MM.1S (cell line): ENCODE data around the gene CELF2.

Experiments
- DNase-seq: peaks from one replicate; pipeline ENCODE4 v3.0.0-alpha.2; 2015
- H2AFZ ChIP-seq: fragments of 300-600 bp; sonication (generic); 2 replicates; pipeline ENCODE4 v1.6.0; 2016; ENCODE audit warnings: antibody characterized with exemption, low read length
- H3F3A ChIP-seq: fragments of 300-600 bp; sonication (generic); 2 replicates; pipeline ENCODE4 v1.6.1; 2016; ENCODE audit warnings: mild to moderate bottlenecking, antibody characterized with exemption, low read length, moderate library complexity, mixed read lengths; ENCODE audit not compliant: insufficient read depth
- H3K27ac ChIP-seq: fragments of 300-600 bp; sonication (generic); 2 replicates; pipeline ENCODE4 v1.5.1; 2016; ENCODE audit warnings: mild to moderate bottlenecking, low read length
- H3K27me3 ChIP-seq: fragments of 300-600 bp; sonication (generic); replicated peaks from 2 replicates; pipeline ENCODE4 v1.6.0; 2016; ENCODE audit warnings: low read length; ENCODE audit not compliant: insufficient read depth
- H3K36me3 ChIP-seq: fragments of 300-600 bp; sonication (generic); replicated peaks from 2 replicates; pipeline ENCODE4 v1.6.1; 2016; ENCODE audit warnings: mild to moderate bottlenecking, low read length, mixed read lengths; ENCODE audit not compliant: insufficient read depth
- H3K4me1 ChIP-seq: fragments of 300-600 bp; sonication (generic); 2 replicates; pipeline ENCODE4 v1.6.1; 2016; ENCODE audit warnings: low read length, mixed read lengths
- H3K4me2 ChIP-seq: fragments of 300-600 bp; sonication (generic); 2 replicates; pipeline ENCODE4 v1.6.0; 2016; ENCODE audit warnings: low read depth, low read length
- H3K4me3 ChIP-seq: fragments of 300-600 bp; sonication (generic); 2 replicates; pipeline ENCODE4 v1.5.1; 2016; ENCODE audit warnings: low read length, mixed read lengths
- H3K79me2 ChIP-seq: fragments of 300-600 bp; sonication (generic); 2 replicates; pipeline ENCODE4 v1.6.1; 2016; ENCODE audit warnings: mixed run types, low read length, mixed read lengths
- H3K9ac ChIP-seq: fragments of 300-600 bp; sonication (generic); 2 replicates; pipeline ENCODE4 v1.6.1; 2016; ENCODE audit warnings: low read length, mixed read lengths
- H3K9me2 ChIP-seq: fragments of 300-600 bp; sonication (generic); replicated peaks from 2 replicates; pipeline ENCODE4 v1.6.1; 2016; ENCODE audit warnings: mild to moderate bottlenecking, low read length, mixed read lengths; ENCODE audit not compliant: insufficient read depth
- H3K9me3 ChIP-seq: fragments of 300-600 bp; sonication (generic); replicated peaks from 2 replicates; pipeline ENCODE4 v1.6.1; 2016; ENCODE audit warnings: mild to moderate bottlenecking, low read length, mixed read lengths; ENCODE audit not compliant: insufficient read depth
- H4K20me1 ChIP-seq: fragments of 300-600 bp; sonication (generic); 2 replicates; pipeline ENCODE4 v1.6.1; 2016; ENCODE audit warnings: mild to moderate bottlenecking, low read length, moderate library complexity, mixed read lengths; ENCODE audit not compliant: insufficient read depth
- CTCF ChIP-seq: fragments of 300-600 bp; sonication (generic); IDR thresholded peaks from 2 replicates; pipeline ENCODE4 v1.5.1; 2016; ENCODE audit warnings: antibody characterized with exemption, low read length, mixed read lengths
- EZH2 ChIP-seq: fragments of 300-600 bp; sonication (generic); optimal IDR thresholded peaks from 2 replicates; pipeline ENCODE3; 2017; ENCODE audit warnings: low read depth, mild to moderate bottlenecking, antibody characterized with exemption, low read length, mixed read lengths
- EZH2phosphoT487 ChIP-seq: fragments of 300-600 bp; sonication (generic); IDR thresholded peaks from 2 replicates; pipeline ENCODE4 v1.6.1; 2018; ENCODE audit warnings: antibody characterized with exemption, low read length

Gene CELF2

GRCh38 chr10:11085545-11085944, 67.9 kb downstream of the CELF2 start:
- Histone ChIP-seq H3K27me3 (no peaks in the 10 kb centered on the region), H3F3A (peaks cover 7% of the 10 kb centered on the region), H3K36me3 (no peaks in the 10 kb centered on the region), H3K4me3 (no peak overlapping the region), H3K4me1 (peaks cover 6% of the 10 kb centered on the region), H3K9ac (no peak overlapping the region), H3K27ac (no peak overlapping the region), H3K9me2 (no peaks in the 10 kb centered on the region), H3K9me3 (no peaks in the 10 kb centered on the region), H4K20me1 (no peaks in the 10 kb centered on the region), H3K79me2 (peaks cover 97% of the 10 kb centered on the region), H3K4me2 (no peak overlapping the region), H2AFZ (no peak overlapping the region)
- TF ChIP-seq CTCF (no peak), EZH2phosphoT487 (no peak), EZH2 (no peak)
- DNase-seq: no peak

DNA sequence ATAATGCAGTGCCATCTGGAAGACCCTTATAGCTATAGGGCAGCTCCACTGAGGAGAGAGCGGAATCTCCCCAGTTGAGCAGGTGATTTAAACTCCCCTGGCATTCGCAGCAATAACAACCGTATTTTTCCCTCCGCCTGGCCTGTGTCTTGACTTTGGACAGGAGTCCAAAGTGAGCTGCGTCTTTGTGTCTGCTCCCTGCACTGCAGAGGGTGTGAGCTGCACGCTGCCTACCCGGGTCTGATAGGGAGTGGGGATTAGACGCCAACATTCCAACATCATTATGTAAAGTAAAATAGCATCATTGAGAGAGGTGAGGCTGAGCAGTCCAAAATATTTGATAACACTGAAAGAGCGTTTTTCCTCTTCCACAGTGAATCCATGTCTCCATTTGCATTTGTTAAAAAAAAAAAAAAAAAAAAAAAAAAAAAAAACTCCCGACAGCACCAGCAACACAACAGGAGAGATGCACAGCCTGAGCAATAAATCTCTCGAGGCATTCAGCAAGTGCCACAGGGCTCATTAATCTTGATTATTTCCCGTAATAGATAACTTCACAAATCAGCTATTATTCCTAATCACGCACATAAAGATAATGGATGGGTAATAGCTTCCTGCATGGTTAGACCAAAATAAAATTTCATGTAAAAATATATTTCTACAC, 68.6 kb downstream of the CELF2 start:
- no peaks in the 10 kb centered on the region for H3F3A ChIP-seq
- TF ChIP-seq EZH2 (no peak), EZH2phosphoT487 (no peak), CTCF (no peak)
- H3K27me3 ChIP-seq: no peaks in the 10 kb centered on the region
- no peaks in the 10 kb centered on the region for H3K9me3 ChIP-seq
- no peak overlapping the region for H2AFZ ChIP-seq
- H3K9me2 ChIP-seq: no peaks in the 10 kb centered on the region
- H4K20me1 ChIP-seq: no peaks in the 10 kb centered on the region
- H3K79me2 ChIP-seq: peaks cover 97% of the 10 kb centered on the region
- H3K4me2 ChIP-seq: no peak overlapping the region
- H3K4me3 ChIP-seq: no peak overlapping the region
- DNase-seq: no peak
- no peak overlapping the region for H3K9ac ChIP-seq
- H3K36me3 ChIP-seq: no peaks in the 10 kb centered on the region
- no peak overlapping the region for H3K27ac ChIP-seq
- peaks cover under 1% of the 10 kb centered on the region for H3K4me1 ChIP-seq

- H3K9me2 ChIP-seq: no peaks in the 10 kb centered on the region
- no peak overlapping the region for H3K9ac ChIP-seq
These were observed 69.7 kb downstream of the CELF2 start for GRCh38 chr10:11087372-11087771.

More at GRCh38 chr10:11087372-11087771, 69.7 kb downstream of the CELF2 start:
- H3K4me3 ChIP-seq: no peak overlapping the region
- H3K4me2 ChIP-seq: no peak overlapping the region
- H3K27me3 ChIP-seq: no peaks in the 10 kb centered on the region
- no peak overlapping the region for H2AFZ ChIP-seq
- H3K9me3 ChIP-seq: no peaks in the 10 kb centered on the region
- DNase-seq: no peak
- H3K36me3 ChIP-seq: no peaks in the 10 kb centered on the region
- no peak overlapping the region for H3K27ac ChIP-seq
- TF ChIP-seq CTCF: no peak
- TF ChIP-seq EZH2phosphoT487: no peak
- no peak for TF ChIP-seq EZH2
- H3K4me1 ChIP-seq: no peaks in the 10 kb centered on the region
- H3K79me2 ChIP-seq: peaks cover 97% of the 10 kb centered on the region
- no peaks in the 10 kb centered on the region for H3F3A ChIP-seq
- no peaks in the 10 kb centered on the region for H4K20me1 ChIP-seq
